HCT116 (cell line): ENCODE measurements around the gene AKT3. TPM values are rescaled to one million over a fixed set of nuclear protein-coding genes. Genes with fewer than 3 reads are reported as not detected.

Experiments
- ATAC-seq: fragments of 200-7000 bp; cut with Tn5 transposase; 2 replicates; pipeline ENCODE4 v1.9.1; 2020; ENCODE audit warnings: mild to moderate bottlenecking, moderate library complexity
- BruUV-seq: library from RNA; stranded (reverse); fragments of 400-500 nt; replicated peaks from 2 replicates; lab custom pipeline; 2021; lab: Mats Ljungman, UMichigan
- CTCF ChIA-PET: fragments of 300-600 bp; sonication (Branson Sonifier 250); formaldehyde crosslinking; loops from one replicate; lab custom pipeline; 2021; ENCODE audit warnings: antibody characterized with exemption; lab: Charles Lee
- POLR2A ChIA-PET: fragments of 300-600, 350-600 bp; sonication (Branson Sonifier 250); formaldehyde crosslinking; loops from one replicate; lab custom pipeline; 2021; ENCODE audit warnings: antibody characterized with exemption; lab: Charles Lee
- RAD21 ChIA-PET, 2 experiments: fragments of 300-600 bp; sonication (Branson Sonifier 250); formaldehyde crosslinking; loops; one replicate each; lab custom pipeline; 2023; ENCODE audit warnings: low total read pairs in 2 of 2; ENCODE audit not compliant: uncharacterized antibody in 2 of 2, unreplicated experiment in 2 of 2, low non-redundant PET in 1 of 2; lab: Charles Lee
- DNase-seq: peaks from one replicate; pipeline ENCODE4 v3.0.0-alpha.2; 2010; ENCODE audit warnings: low read depth, low spot score
- H2AFZ ChIP-seq: fragments of 200-600 bp; shearing (Covaris generic), sonication (generic); 2 replicates; pipeline ENCODE4 v1.6.1; 2017; ENCODE audit warnings: low read depth, mixed run types, mixed read lengths, antibody characterized with exemption, low read length; ENCODE audit not compliant: poor library complexity, severe bottlenecking
- H3K27ac ChIP-seq: 2 replicates; pipeline ENCODE4 v1.5.1; 2012; ENCODE audit warnings: low read depth, low read length
- H3K27me3 ChIP-seq: fragments of 200-600 bp; sonication (generic); 2 replicates; pipeline ENCODE4 v1.6.1; 2016; ENCODE audit warnings: mixed run types, low read length, mixed read lengths; ENCODE audit not compliant: insufficient read depth
- H3K36me3 ChIP-seq, 2 experiments: fragments of 200-500 bp in 1 of 2; fragments of 200-600 bp in 1 of 2; sonication (Bioruptor generic) in 1 of 2; sonication (generic) in 1 of 2; 2 replicates each; pipeline versions ENCODE4 v1.5.1 to v1.6.1; 2014 to 2016; ENCODE audit warnings: low read length in 2 of 2, inconsistent platforms in 1 of 2, mixed read lengths in 1 of 2, mixed run types in 1 of 2; ENCODE audit not compliant: insufficient read depth in 2 of 2, control insufficient read depth in 1 of 2
- H3K4me1 ChIP-seq, 2 experiments: fragments of 200-600 bp in 1 of 2; sonication (generic) in 1 of 2; 2 replicates each; pipeline versions ENCODE4 v1.5.1 to v1.6.1; 2012 to 2017; ENCODE audit warnings: low read length in 2 of 2, inconsistent platforms in 1 of 2, mild to moderate bottlenecking in 1 of 2, mixed read lengths in 1 of 2, mixed run types in 1 of 2, moderate library complexity in 1 of 2; ENCODE audit not compliant: insufficient read depth in 2 of 2, control insufficient read depth in 1 of 2
- H3K4me2 ChIP-seq: fragments of 200-600 bp; sonication (generic); 2 replicates; pipeline ENCODE4 v1.6.1; 2017; ENCODE audit warnings: mixed run types, low read length, mixed read lengths
- H3K4me3 ChIP-seq, 2 experiments: fragments of 200-600 bp in 1 of 2; sonication (generic) in 1 of 2; replicated peaks in 1 of 2; 2 replicates each; pipeline ENCODE4 v1.5.1; 2011 to 2016; ENCODE audit warnings: low read length in 2 of 2, control low read depth in 1 of 2, low read depth in 1 of 2, mild to moderate bottlenecking in 1 of 2, mixed read lengths in 1 of 2, mixed run types in 1 of 2
- H3K79me2 ChIP-seq: fragments of 200-600 bp; sonication (generic); 2 replicates; pipeline ENCODE4 v1.6.1; 2017; ENCODE audit warnings: mild to moderate bottlenecking, mixed run types, low read length, moderate library complexity, mixed read lengths; ENCODE audit not compliant: insufficient read depth
- H3K9ac ChIP-seq: fragments of 200-600 bp; sonication (generic); 2 replicates; pipeline ENCODE4 v1.6.1; 2016; ENCODE audit warnings: low read length, mixed read lengths
- H3K9me2 ChIP-seq: fragments of 200-600 bp; sonication (generic), shearing (Covaris generic); 2 replicates; pipeline ENCODE4 v1.6.1; 2017; ENCODE audit warnings: mixed run types, mild to moderate bottlenecking, moderate library complexity; ENCODE audit not compliant: insufficient read depth
- H3K9me3 ChIP-seq, 2 experiments: fragments of 200-500 bp in 1 of 2; fragments of 200-600 bp in 1 of 2; sonication (Bioruptor generic) in 1 of 2; sonication (generic) in 1 of 2; 2 replicates each; pipeline ENCODE4 v1.6.1; 2014 to 2017; ENCODE audit warnings: low read length in 2 of 2, mixed read lengths in 2 of 2, inconsistent platforms in 1 of 2, low read depth in 1 of 2, mild to moderate bottlenecking in 1 of 2, mixed run types in 1 of 2, moderate library complexity in 1 of 2; ENCODE audit not compliant: control insufficient read depth in 1 of 2, insufficient read depth in 1 of 2
- H4K20me1 ChIP-seq: fragments of 200-600 bp; sonication (generic), shearing (Covaris generic); 2 replicates; pipeline ENCODE4 v1.6.1; 2017; ENCODE audit warnings: mixed run types, mild to moderate bottlenecking, moderate library complexity; ENCODE audit not compliant: insufficient read depth
- CEBPB ChIP-seq: IDR thresholded peaks from 2 replicates; pipeline ENCODE4 v1.6.1; 2012; ENCODE audit warnings: low read depth
- EGR1 ChIP-seq: IDR thresholded peaks from 2 replicates; pipeline ENCODE4 v1.6.1; 2012; ENCODE audit warnings: low read depth
- FOSL1 ChIP-seq: IDR thresholded peaks from 2 replicates; pipeline ENCODE4 v1.6.1; 2012; ENCODE audit warnings: low read depth
- JUND ChIP-seq: IDR thresholded peaks from 2 replicates; pipeline ENCODE4 v1.6.1; 2012
- MAX ChIP-seq: IDR thresholded peaks from 2 replicates; pipeline ENCODE4 v1.6.1; 2012
- POLR2A ChIP-seq: IDR thresholded peaks from 2 replicates; pipeline ENCODE4 v1.7.0; 2011; ENCODE audit warnings: borderline replicate concordance; ENCODE audit not compliant: insufficient read depth, insufficient read length; ENCODE audit errors: extremely low read depth
- REST ChIP-seq: IDR thresholded peaks from 2 replicates; pipeline ENCODE4 v1.6.1; 2012; ENCODE audit warnings: low read depth
- SIN3A ChIP-seq: IDR thresholded peaks from 2 replicates; pipeline ENCODE4 v1.6.1; 2012; ENCODE audit warnings: low read depth
- SP1 ChIP-seq: IDR thresholded peaks from 2 replicates; pipeline ENCODE4 v1.6.1; 2012; ENCODE audit warnings: low read depth
- SRF ChIP-seq: IDR thresholded peaks from 2 replicates; pipeline ENCODE4 v1.6.1; 2012; ENCODE audit warnings: low read depth
- YY1 ChIP-seq: IDR thresholded peaks from 2 replicates; pipeline ENCODE4 v1.6.1; 2011; ENCODE audit warnings: low read length, low read depth, moderate library complexity, mild to moderate bottlenecking; ENCODE audit not compliant: insufficient replicate concordance; ENCODE audit errors: extremely low read depth
- ZFX ChIP-seq: fragments of 450-650 bp; IDR thresholded peaks from 2 replicates; pipeline ENCODE4 v1.6.1; 2017
- ZNF274 ChIP-seq: fragments of 200-500 bp; sonication (Bioruptor generic); IDR thresholded peaks from 2 replicates; pipeline ENCODE4 v1.6.1; 2014; ENCODE audit warnings: mild to moderate bottlenecking, low read depth, low read length, inconsistent platforms
- intact Hi-C: fragments of 100-400 bp; cut with micrococcal nuclease; formaldehyde crosslinking; loops from 2 replicates; pipeline ENCODE4 v1.10.0; 2022
- total RNA-seq: library from RNA; stranded (reverse); gene quantifications from one replicate; pipeline ENCODE4 v1.2.1, GENCODE V29; 2021; ENCODE audit not compliant: unreplicated experiment
- TF ChIP-seq, protein P1 (sequence below): IDR thresholded peaks from 2 replicates; pipeline ENCODE4 v1.6.1; 2012

The AKT3 gene
- total RNA-seq, 1 experiment from 2014 or later, result 0.49 TPM

- TF ChIP-seq REST (no peak), SRF (no peak), SP1 (no peak)
Observed at GRCh38 chr1:243487649-243488227, 362.3 kb downstream of the AKT3 start (continued).

DNA sequence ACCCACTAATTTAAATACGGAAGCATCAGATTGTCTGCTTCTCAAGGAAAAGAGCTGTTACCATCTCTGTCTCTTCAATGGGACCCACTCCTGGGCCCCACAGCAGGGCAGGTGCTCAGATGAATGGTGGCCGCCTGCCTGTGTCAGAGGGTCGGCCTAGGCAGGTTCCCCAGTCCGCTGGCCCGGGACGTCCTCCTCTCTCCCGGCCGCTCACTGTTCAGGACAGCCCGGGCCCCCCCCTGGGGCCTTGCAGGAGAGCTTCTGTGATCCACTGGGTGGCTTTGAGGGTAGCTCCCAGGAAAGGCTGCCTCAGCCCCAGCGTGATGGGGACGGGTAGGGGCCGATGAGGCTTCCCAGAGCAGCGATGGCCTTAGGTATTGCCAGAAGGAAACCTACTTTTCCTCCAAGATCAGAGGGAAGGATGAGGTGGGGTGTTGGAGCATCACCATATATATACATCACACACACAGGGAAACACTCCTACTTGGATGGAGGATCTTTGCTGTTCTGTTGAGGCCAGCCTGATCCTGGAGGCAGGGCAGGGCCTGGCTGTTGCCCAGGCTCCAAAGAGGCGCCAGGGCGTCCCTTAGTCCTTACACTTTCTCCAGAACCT, 362.9 kb downstream of the AKT3 start:
- CTCF ChIA-PET, result no interaction called here
- Histone ChIP-seq H2AFZ (no peak overlapping the region), H3K79me2 (peaks cover 10% of the 10 kb centered on the region; the same call in 1 of the 2 replicates), H3K9me2 (no peaks in the 10 kb centered on the region), H3K9ac (peak overlapping the region; percentile 73), H3K9me3 (no peaks in the 10 kb centered on the region), H3K4me1 (peaks cover 1 to 20% of the 10 kb centered on the region in 2 experiments; a peak in 3 of 4 replicates), H3K27me3 (no peaks in the 10 kb centered on the region), H4K20me1 (no peaks in the 10 kb centered on the region), H3K36me3 (peaks cover 0 to 2% of the 10 kb centered on the region in 2 experiments; a peak in 1 of 4 replicates), H3K4me3 (peak overlapping the region; percentile 64 to 66), H3K4me2 (peak overlapping the region; percentile 79), H3K27ac (no peak overlapping the region)
- POLR2A ChIA-PET, result no interaction called here
- DNase-seq (no peak), ATAC-seq (peak; percentile 44)
- no TSS peak for BruUV-seq
- intact Hi-C loops, result no loop called here
- RAD21 ChIA-PET, result no interaction called here
- TF ChIP-seq FOSL1, result no peak
- TF ChIP-seq REST, result no peak
- no peak for TF ChIP-seq SIN3A
- TF ChIP-seq, protein P1, sequence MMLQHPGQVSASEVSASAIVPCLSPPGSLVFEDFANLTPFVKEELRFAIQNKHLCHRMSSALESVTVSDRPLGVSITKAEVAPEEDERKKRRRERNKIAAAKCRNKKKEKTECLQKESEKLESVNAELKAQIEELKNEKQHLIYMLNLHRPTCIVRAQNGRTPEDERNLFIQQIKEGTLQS, result no peak
- TF ChIP-seq MAX, result no peak
- no peak for TF ChIP-seq CEBPB
- no peak for TF ChIP-seq SRF
- TF ChIP-seq ZFX, result no peak
- no peak for TF ChIP-seq SP1
- no peak for TF ChIP-seq POLR2A
- no peak for TF ChIP-seq EGR1
- no peak for TF ChIP-seq JUND
- TF ChIP-seq ZNF274, result no peak
- TF ChIP-seq YY1, result no peak
